ENCODE data around the gene C3orf18. TPM values are rescaled to one million over a fixed set of nuclear protein-coding genes. Genes with fewer than 3 reads are reported as not detected.

The C3orf18 gene
- total RNA-seq, 1 experiment from 2014 or later, result 7.1 TPM

DNA sequence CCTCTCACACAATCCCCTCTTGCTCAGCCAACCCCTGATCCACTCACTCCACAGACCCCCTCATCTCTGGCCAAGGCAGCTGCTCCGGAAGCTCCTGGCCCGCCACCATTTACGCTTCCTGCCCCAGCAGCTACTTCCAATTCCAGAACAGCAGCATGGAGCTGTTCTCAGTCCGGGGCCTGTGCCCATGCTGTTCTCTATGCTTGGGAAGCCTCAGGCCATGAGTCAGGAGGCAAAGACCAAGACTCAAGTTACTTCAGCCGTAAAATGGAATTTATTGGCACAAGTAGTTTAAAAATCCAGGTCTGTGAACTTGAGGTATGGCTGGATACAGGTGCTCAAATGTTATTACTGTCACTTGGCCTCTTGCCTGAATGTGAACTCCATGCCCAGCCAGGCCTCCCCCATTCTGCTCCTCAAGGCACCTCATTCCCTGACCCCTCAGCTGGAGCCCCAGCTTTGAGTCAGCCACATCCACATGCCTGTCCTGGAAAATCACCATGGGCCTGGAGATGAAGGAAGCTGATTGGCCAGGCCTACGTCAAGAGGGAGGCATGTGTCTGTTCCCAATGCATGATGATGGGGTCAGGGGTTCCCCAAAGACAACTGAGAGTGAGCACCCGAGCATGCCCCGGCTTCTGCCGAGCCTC lies 32.7 kb downstream of the C3orf18 start:
- H3K79me1 ChIP-seq (ENCODE audit: insufficient read depth, low read depth, low read length, poor library complexity, severe bottlenecking), result no peaks in the 10 kb centered on the region
- H3K4me3 Mint-ChIP-seq, result no peak overlapping the region
- no peak overlapping the region for H3K56ac ChIP-seq (ENCODE audit: insufficient read length, low read depth, low read length)
- peak overlapping the region in 1 of 3 experiments; percentile 33; a peak in 1 of 7 replicates for H3K27ac Mint-ChIP-seq
- H3K23ac ChIP-seq (ENCODE audit: insufficient read length, low read depth, low read length), result no peak overlapping the region
- H3K36me3 Mint-ChIP-seq (ENCODE audit: insufficient read depth in 1 of 3, low read depth in 3 of 3), result no peaks in the 10 kb centered on the region; a peak in 1 of 7 replicates
- H3K23me2 ChIP-seq (ENCODE audit: insufficient read length, low read depth, low read length, poor library complexity, severe bottlenecking), result no peaks in the 10 kb centered on the region
- no peak overlapping the region for H2AFZ ChIP-seq (ENCODE audit: low read length)
- no peak overlapping the region for H4K5ac ChIP-seq (ENCODE audit: insufficient read length, low read depth, low read length)
- TF ChIP-seq CTCF (conservative IDR thresholded peaks at IDR 0.05), result no peak
- no peaks in the 10 kb centered on the region for H3K9me3 ChIP-seq (ENCODE audit: control insufficient read depth, low read depth, low read length)
- peaks cover 22% of the 10 kb centered on the region for H3K27me3 Mint-ChIP-seq (ENCODE audit: low read depth)
- H2BK20ac ChIP-seq (ENCODE audit: low read depth, low read length, poor library complexity, severe bottlenecking), result no peak overlapping the region
- no peaks in the 10 kb centered on the region for H3K79me2 ChIP-seq (ENCODE audit: insufficient read depth, low read length)
- no peak overlapping the region for H3K18ac ChIP-seq (ENCODE audit: insufficient read length, low read depth, low read length)
- no peak overlapping the region for H3K4ac ChIP-seq (ENCODE audit: low read depth, low read length)
- H3K9me3 Mint-ChIP-seq, result no peaks in the 10 kb centered on the region; a peak in 1 of 5 replicates
- H3K27me3 ChIP-seq (ENCODE audit: insufficient read depth, low read length), result peaks cover 3% of the 10 kb centered on the region; the same call in 1 of the 2 replicates
- no peak overlapping the region for H2AK5ac ChIP-seq (ENCODE audit: insufficient read length, low read length)
- no peak overlapping the region for H3T11ph ChIP-seq (ENCODE audit: low read length)
- H3K4me1 ChIP-seq (ENCODE audit: insufficient read depth, low read length), result no peaks in the 10 kb centered on the region
- H3K4me2 ChIP-seq (ENCODE audit: insufficient read depth, insufficient read length, low read length), result no peak overlapping the region
- H3K14ac ChIP-seq (ENCODE audit: insufficient read depth, low read length), result no peak overlapping the region
- H3K9ac ChIP-seq (ENCODE audit: extremely low read depth, insufficient read length, low read length), result no peak overlapping the region
- H3K4me1 Mint-ChIP-seq, result peaks cover 61 to 72% of the 10 kb centered on the region in 2 experiments
- no peaks in the 10 kb centered on the region for H4K20me1 ChIP-seq (ENCODE audit: control insufficient read depth, insufficient read depth, insufficient read length)
- WGBS (ENCODE audit: extremely low coverage, insufficient read length, low lambda C conversion rate), result no CpG with 5 or more reads among the region's 9 CpGs
- H2BK12ac ChIP-seq (ENCODE audit: insufficient read length, low read depth, low read length), result no peak overlapping the region
- H2BK5ac ChIP-seq (ENCODE audit: insufficient read length, low read length), result no peak overlapping the region
- no peak for DNase-seq
- H2BK120ac ChIP-seq (ENCODE audit: low read depth, low read length, poor library complexity, severe bottlenecking), result no peak overlapping the region
- H4K91ac ChIP-seq (ENCODE audit: insufficient read length, low read depth, low read length), result no peak overlapping the region
- no peak overlapping the region for H4K8ac ChIP-seq (replicated peaks; ENCODE audit: insufficient read length, low read depth, low read length)
- H3K27ac ChIP-seq (ENCODE audit: insufficient read length, low read depth, low read length), result no peak overlapping the region
- no peak overlapping the region for H2BK15ac ChIP-seq (ENCODE audit: low read depth, low read length)

All from H9 (cell line).